HEK293 (cell line): ENCODE data around the gene SLC48A1.

Source experiments
- GLIS1 ChIP-seq: fragments of 450-650 bp; formaldehyde crosslinking; IDR thresholded peaks from 2 replicates; pipeline ENCODE4 v1.5.1; 2016; ENCODE audit warnings: missing biosample characterization, missing genetic modification characterization
- HIC1 ChIP-seq: fragments of 450-650 bp; formaldehyde crosslinking; IDR thresholded peaks from 2 replicates; pipeline ENCODE4 v1.5.1; 2016; ENCODE audit warnings: missing biosample characterization, missing genetic modification characterization
- KLF10 ChIP-seq: fragments of 450-650 bp; IDR thresholded peaks from 2 replicates; pipeline ENCODE4 v1.5.1; 2018; ENCODE audit warnings: missing biosample characterization, mild to moderate bottlenecking, missing genetic modification characterization
- KLF8 ChIP-seq: fragments of 450-650 bp; formaldehyde crosslinking; IDR thresholded peaks from 2 replicates; pipeline ENCODE4 v1.5.1; 2016; ENCODE audit warnings: missing biosample characterization, missing genetic modification characterization
- SP2 ChIP-seq: fragments of 450-650 bp; formaldehyde crosslinking; IDR thresholded peaks from 2 replicates; pipeline ENCODE4 v1.5.1; 2016; ENCODE audit warnings: missing biosample characterization, missing genetic modification characterization
- SP3 ChIP-seq: fragments of 450-650 bp; formaldehyde crosslinking; IDR thresholded peaks from 2 replicates; pipeline ENCODE4 v1.5.1; 2016; ENCODE audit warnings: missing biosample characterization, missing genetic modification characterization
- WT1 ChIP-seq: fragments of 450-650 bp; formaldehyde crosslinking; IDR thresholded peaks from 2 replicates; pipeline ENCODE4 v1.5.1; 2016; ENCODE audit warnings: missing biosample characterization, missing genetic modification characterization
- ZBTB10 ChIP-seq: fragments of 450-650 bp; formaldehyde crosslinking; IDR thresholded peaks from 2 replicates; pipeline ENCODE4 v1.5.1; 2016; ENCODE audit warnings: missing biosample characterization, missing genetic modification characterization
- ZBTB21 ChIP-seq: fragments of 450-650 bp; formaldehyde crosslinking; IDR thresholded peaks from 2 replicates; pipeline ENCODE4 v1.5.1; 2017; ENCODE audit warnings: missing biosample characterization, missing genetic modification characterization
- ZEB2 ChIP-seq: fragments of 450-650 bp; formaldehyde crosslinking; IDR thresholded peaks from 2 replicates; pipeline ENCODE4 v1.5.1; 2016; ENCODE audit warnings: missing biosample characterization, missing genetic modification characterization
- ZNF140 ChIP-seq: fragments of 450-650 bp; formaldehyde crosslinking; IDR thresholded peaks from 2 replicates; pipeline ENCODE4 v1.5.1; 2016; ENCODE audit warnings: missing biosample characterization, missing genetic modification characterization
- ZNF174 ChIP-seq: fragments of 450-650 bp; formaldehyde crosslinking; IDR thresholded peaks from 2 replicates; pipeline ENCODE4 v1.5.0; 2017; ENCODE audit warnings: missing biosample characterization, mild to moderate bottlenecking, missing genetic modification characterization
- ZNF324 ChIP-seq: fragments of 450-650 bp; formaldehyde crosslinking; IDR thresholded peaks from 2 replicates; pipeline ENCODE4 v1.5.1; 2016; ENCODE audit warnings: missing biosample characterization, missing genetic modification characterization
- ZNF433 ChIP-seq: fragments of 450-650 bp; formaldehyde crosslinking; IDR thresholded peaks from 2 replicates; pipeline ENCODE4 v1.5.1; 2016; ENCODE audit warnings: missing biosample characterization, missing genetic modification characterization, low read depth
- ZNF596 ChIP-seq: fragments of 450-650 bp; IDR thresholded peaks from 2 replicates; pipeline ENCODE4 v1.5.0; 2018; ENCODE audit warnings: missing biosample characterization, mild to moderate bottlenecking, missing genetic modification characterization, moderate library complexity
- ZNF600 ChIP-seq: fragments of 450-650 bp; formaldehyde crosslinking; IDR thresholded peaks from 2 replicates; pipeline ENCODE4 v1.5.1; 2016; ENCODE audit warnings: missing biosample characterization, missing genetic modification characterization
- ZNF660 ChIP-seq: fragments of 450-650 bp; IDR thresholded peaks from 2 replicates; pipeline ENCODE4 v1.5.1; 2018; ENCODE audit warnings: missing biosample characterization, mild to moderate bottlenecking, missing genetic modification characterization
- ZNF677 ChIP-seq: fragments of 450-650 bp; IDR thresholded peaks from 2 replicates; pipeline ENCODE4 v1.5.0; 2018; ENCODE audit warnings: missing biosample characterization, mild to moderate bottlenecking, missing genetic modification characterization, moderate library complexity
- ZNF76 ChIP-seq: fragments of 450-650 bp; formaldehyde crosslinking; IDR thresholded peaks from 2 replicates; pipeline ENCODE4; 2016; ENCODE audit warnings: low read depth, missing biosample characterization, missing genetic modification characterization, borderline replicate concordance
- ZXDB ChIP-seq: fragments of 450-650 bp; formaldehyde crosslinking; IDR thresholded peaks from 2 replicates; pipeline ENCODE4 v1.5.1; 2016; ENCODE audit warnings: missing biosample characterization, missing genetic modification characterization
- TF ChIP-seq, protein P1 (sequence below): fragments of 450-650 bp; formaldehyde crosslinking; IDR thresholded peaks from 2 replicates; pipeline ENCODE4 v1.5.1; 2017; ENCODE audit warnings: missing biosample characterization, missing genetic modification characterization
- TF ChIP-seq, protein P2 (sequence below): fragments of 450-650 bp; formaldehyde crosslinking; conservative IDR thresholded peaks from 2 replicates; pipeline ENCODE4 v1.5.1; 2016; ENCODE audit warnings: low read depth, missing biosample characterization, missing genetic modification characterization
- TF ChIP-seq, protein P3 (sequence below): fragments of 450-650 bp; formaldehyde crosslinking; IDR thresholded peaks from 2 replicates; pipeline ENCODE4 v1.5.1; 2017; ENCODE audit warnings: missing biosample characterization, missing genetic modification characterization
- TF ChIP-seq, protein P4 (sequence below): fragments of 450-650 bp; formaldehyde crosslinking; IDR thresholded peaks from 2 replicates; pipeline ENCODE4 v1.5.1; 2017; ENCODE audit warnings: missing biosample characterization, missing genetic modification characterization

Gene SLC48A1

GRCh38 chr12:47812797-47813510 lies 39.9 kb downstream of the SLC48A1 start (continued):
- TF ChIP-seq, protein P1, sequence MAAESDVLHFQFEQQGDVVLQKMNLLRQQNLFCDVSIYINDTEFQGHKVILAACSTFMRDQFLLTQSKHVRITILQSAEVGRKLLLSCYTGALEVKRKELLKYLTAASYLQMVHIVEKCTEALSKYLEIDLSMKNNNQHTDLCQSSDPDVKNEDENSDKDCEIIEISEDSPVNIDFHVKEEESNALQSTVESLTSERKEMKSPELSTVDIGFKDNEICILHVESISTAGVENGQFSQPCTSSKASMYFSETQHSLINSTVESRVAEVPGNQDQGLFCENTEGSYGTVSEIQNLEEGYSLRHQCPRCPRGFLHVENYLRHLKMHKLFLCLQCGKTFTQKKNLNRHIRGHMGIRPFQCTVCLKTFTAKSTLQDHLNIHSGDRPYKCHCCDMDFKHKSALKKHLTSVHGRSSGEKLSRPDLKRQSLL (tag by site-specific recombination): no peak
- TF ChIP-seq ZNF324 (tag by site-specific recombination) (0 out of 2 replicates have a peak, but pooled peaks have one; percentile 25), ZBTB21 (tag by site-specific recombination) (0 out of 2 replicates have a peak, but pooled peaks have one; percentile 27), ZNF140 (tag by site-specific recombination) (no peak), KLF8 (tag by site-specific recombination) (0 out of 2 replicates have a peak, but pooled peaks have one; percentile 23), ZEB2 (tag by site-specific recombination) (peak; percentile 70), ZNF660 (peak; percentile 66; the same call in 1 of the 2 replicates), WT1 (tag by site-specific recombination) (peak; percentile 61), ZBTB10 (tag by site-specific recombination) (peak; percentile 54; the same call in 1 of the 2 replicates), GLIS1 (tag by site-specific recombination) (peak; percentile 98), ZNF174 (tag by site-specific recombination) (no peak), ZXDB (peak; percentile 99), ZNF600 (tag by site-specific recombination) (peak; percentile 68), SP3 (tag by site-specific recombination) (peak; percentile 74), SP2 (tag by site-specific recombination) (peak; percentile 74), ZNF76 (tag by site-specific recombination) (peak; percentile 45; the same call in 1 of the 2 replicates), ZNF677 (tag by site-specific recombination) (no peak), ZNF433 (tag by site-specific recombination) (no peak), ZNF596 (tag by site-specific recombination) (no peak), HIC1 (tag by site-specific recombination) (peak; percentile 75; the same call in 1 of the 2 replicates), KLF10 (tag by site-specific recombination) (peak; percentile 74; the same call in 1 of the 2 replicates)
- TF ChIP-seq, protein P2, sequence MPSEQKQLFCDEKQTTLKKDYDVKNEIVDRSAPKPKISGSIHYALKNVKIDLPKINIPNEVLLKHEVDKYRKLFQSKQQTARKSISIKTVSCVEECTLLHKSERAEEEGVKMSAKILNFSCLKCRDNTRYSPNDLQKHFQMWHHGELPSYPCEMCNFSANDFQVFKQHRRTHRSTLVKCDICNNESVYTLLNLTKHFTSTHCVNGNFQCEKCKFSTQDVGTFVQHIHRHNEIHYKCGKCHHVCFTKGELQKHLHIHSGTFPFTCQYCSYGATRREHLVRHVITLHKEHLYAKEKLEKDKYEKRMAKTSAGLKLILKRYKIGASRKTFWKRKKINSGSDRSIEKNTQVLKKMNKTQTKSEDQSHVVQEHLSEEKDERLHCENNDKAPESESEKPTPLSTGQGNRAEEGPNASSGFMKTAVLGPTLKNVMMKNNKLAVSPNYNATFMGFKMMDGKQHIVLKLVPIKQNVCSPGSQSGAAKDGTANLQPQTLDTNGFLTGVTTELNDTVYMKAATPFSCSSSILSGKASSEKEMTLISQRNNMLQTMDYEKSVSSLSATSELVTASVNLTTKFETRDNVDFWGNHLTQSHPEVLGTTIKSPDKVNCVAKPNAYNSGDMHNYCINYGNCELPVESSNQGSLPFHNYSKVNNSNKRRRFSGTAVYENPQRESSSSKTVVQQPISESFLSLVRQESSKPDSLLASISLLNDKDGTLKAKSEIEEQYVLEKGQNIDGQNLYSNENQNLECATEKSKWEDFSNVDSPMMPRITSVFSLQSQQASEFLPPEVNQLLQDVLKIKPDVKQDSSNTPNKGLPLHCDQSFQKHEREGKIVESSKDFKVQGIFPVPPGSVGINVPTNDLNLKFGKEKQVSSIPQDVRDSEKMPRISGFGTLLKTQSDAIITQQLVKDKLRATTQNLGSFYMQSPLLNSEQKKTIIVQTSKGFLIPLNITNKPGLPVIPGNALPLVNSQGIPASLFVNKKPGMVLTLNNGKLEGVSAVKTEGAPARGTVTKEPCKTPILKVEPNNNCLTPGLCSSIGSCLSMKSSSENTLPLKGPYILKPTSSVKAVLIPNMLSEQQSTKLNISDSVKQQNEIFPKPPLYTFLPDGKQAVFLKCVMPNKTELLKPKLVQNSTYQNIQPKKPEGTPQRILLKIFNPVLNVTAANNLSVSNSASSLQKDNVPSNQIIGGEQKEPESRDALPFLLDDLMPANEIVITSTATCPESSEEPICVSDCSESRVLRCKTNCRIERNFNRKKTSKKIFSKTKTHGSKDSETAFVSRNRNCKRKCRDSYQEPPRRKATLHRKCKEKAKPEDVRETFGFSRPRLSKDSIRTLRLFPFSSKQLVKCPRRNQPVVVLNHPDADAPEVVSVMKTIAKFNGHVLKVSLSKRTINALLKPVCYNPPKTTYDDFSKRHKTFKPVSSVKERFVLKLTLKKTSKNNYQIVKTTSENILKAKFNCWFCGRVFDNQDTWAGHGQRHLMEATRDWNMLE: no peak
- TF ChIP-seq, protein P3, sequence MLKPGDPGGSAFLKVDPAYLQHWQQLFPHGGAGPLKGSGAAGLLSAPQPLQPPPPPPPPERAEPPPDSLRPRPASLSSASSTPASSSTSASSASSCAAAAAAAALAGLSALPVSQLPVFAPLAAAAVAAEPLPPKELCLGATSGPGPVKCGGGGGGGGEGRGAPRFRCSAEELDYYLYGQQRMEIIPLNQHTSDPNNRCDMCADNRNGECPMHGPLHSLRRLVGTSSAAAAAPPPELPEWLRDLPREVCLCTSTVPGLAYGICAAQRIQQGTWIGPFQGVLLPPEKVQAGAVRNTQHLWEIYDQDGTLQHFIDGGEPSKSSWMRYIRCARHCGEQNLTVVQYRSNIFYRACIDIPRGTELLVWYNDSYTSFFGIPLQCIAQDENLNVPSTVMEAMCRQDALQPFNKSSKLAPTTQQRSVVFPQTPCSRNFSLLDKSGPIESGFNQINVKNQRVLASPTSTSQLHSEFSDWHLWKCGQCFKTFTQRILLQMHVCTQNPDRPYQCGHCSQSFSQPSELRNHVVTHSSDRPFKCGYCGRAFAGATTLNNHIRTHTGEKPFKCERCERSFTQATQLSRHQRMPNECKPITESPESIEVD (tag by site-specific recombination): no peak
- TF ChIP-seq, protein P4, sequence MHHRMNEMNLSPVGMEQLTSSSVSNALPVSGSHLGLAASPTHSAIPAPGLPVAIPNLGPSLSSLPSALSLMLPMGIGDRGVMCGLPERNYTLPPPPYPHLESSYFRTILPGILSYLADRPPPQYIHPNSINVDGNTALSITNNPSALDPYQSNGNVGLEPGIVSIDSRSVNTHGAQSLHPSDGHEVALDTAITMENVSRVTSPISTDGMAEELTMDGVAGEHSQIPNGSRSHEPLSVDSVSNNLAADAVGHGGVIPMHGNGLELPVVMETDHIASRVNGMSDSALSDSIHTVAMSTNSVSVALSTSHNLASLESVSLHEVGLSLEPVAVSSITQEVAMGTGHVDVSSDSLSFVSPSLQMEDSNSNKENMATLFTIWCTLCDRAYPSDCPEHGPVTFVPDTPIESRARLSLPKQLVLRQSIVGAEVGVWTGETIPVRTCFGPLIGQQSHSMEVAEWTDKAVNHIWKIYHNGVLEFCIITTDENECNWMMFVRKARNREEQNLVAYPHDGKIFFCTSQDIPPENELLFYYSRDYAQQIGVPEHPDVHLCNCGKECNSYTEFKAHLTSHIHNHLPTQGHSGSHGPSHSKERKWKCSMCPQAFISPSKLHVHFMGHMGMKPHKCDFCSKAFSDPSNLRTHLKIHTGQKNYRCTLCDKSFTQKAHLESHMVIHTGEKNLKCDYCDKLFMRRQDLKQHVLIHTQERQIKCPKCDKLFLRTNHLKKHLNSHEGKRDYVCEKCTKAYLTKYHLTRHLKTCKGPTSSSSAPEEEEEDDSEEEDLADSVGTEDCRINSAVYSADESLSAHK (tag by site-specific recombination): 0 out of 2 replicates have a peak, but pooled peaks have one; percentile 8
